ENCODE results near the gene ICAM4. TPM values are rescaled to one million over a fixed set of nuclear protein-coding genes. Genes with fewer than 3 reads are reported as not detected.
A peak's percentile ranks its signal among the peaks of the same experiment; 100 is the strongest.

The ICAM4 gene
- total and polyA plus RNA-seq, 2 of the 13 experiments (the other 11 are each of a cell fraction or from before 2014, with no cell fraction given) = 2.9 to 4.0 TPM

DNA sequence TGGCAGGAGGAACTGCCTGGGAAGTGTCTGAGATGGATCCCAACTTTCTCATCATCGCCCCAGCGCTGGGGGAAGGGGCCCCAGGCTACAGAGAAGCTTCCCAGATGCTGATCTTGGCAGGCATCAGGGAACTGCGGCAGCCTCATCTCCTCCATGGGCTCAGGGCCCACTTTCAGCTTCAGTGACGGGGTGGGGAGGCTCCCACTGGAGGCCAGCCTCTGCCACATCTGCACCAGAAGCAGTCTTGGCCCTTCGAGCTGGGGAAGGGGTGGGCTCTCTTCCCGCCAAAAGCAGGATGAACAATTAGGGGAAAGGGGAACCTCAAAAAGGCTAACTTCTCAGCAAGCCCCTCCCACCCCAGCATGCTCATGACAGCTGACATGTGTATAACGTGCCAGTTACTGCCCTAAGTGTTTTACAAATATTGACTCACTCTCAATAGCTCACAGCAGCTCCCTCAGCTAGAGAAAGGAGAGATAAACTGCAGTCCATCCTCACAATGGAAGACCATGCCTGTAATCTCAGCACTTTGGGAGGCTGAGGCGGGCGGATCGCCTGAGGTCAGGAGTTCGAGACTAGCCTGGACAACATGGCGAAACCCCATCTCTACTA is 48.5 kb upstream of the ICAM4 start (continued):
- TF ChIP-seq, protein P1, sequence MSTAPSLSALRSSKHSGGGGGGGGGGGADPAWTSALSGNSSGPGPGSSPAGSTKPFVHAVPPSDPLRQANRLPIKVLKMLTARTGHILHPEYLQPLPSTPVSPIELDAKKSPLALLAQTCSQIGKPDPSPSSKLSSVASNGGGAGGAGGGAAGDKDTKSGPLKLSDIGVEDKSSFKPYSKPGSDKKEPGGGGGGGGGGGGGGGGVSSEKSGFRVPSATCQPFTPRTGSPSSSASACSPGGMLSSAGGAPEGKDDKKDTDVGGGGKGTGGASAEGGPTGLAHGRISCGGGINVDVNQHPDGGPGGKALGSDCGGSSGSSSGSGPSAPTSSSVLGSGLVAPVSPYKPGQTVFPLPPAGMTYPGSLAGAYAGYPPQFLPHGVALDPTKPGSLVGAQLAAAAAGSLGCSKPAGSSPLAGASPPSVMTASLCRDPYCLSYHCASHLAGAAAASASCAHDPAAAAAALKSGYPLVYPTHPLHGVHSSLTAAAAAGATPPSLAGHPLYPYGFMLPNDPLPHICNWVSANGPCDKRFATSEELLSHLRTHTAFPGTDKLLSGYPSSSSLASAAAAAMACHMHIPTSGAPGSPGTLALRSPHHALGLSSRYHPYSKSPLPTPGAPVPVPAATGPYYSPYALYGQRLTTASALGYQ (CRISPR knock-in tag; IDR thresholded peaks at IDR 0.05) = peak; percentile 85; the same call in 1 of the 2 replicates
- no peak for TF ChIP-seq ZNF563 (CRISPR knock-in tag; IDR thresholded peaks at IDR 0.05)
- TF ChIP-seq, protein P2, sequence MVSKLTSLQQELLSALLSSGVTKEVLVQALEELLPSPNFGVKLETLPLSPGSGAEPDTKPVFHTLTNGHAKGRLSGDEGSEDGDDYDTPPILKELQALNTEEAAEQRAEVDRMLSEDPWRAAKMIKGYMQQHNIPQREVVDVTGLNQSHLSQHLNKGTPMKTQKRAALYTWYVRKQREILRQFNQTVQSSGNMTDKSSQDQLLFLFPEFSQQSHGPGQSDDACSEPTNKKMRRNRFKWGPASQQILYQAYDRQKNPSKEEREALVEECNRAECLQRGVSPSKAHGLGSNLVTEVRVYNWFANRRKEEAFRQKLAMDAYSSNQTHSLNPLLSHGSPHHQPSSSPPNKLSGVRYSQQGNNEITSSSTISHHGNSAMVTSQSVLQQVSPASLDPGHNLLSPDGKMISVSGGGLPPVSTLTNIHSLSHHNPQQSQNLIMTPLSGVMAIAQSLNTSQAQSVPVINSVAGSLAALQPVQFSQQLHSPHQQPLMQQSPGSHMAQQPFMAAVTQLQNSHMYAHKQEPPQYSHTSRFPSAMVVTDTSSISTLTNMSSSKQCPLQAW (CRISPR knock-in tag; IDR thresholded peaks at IDR 0.05) = 0 out of 2 replicates have a peak, but pooled peaks have one; percentile 34
- TF ChIP-seq KDM5A (IDR thresholded peaks at IDR 0.05; ENCODE audit: borderline replicate concordance, low read length) = no peak
- peak; percentile 35; the same call in 1 of the 2 replicates for TF ChIP-seq NR2C2 (CRISPR knock-in tag; IDR thresholded peaks at IDR 0.05; ENCODE audit: borderline replicate concordance)
- no peak for TF ChIP-seq NPAS2 (CRISPR knock-in tag; IDR thresholded peaks at IDR 0.05; ENCODE audit: borderline replicate concordance)
- TF ChIP-seq, protein P3, sequence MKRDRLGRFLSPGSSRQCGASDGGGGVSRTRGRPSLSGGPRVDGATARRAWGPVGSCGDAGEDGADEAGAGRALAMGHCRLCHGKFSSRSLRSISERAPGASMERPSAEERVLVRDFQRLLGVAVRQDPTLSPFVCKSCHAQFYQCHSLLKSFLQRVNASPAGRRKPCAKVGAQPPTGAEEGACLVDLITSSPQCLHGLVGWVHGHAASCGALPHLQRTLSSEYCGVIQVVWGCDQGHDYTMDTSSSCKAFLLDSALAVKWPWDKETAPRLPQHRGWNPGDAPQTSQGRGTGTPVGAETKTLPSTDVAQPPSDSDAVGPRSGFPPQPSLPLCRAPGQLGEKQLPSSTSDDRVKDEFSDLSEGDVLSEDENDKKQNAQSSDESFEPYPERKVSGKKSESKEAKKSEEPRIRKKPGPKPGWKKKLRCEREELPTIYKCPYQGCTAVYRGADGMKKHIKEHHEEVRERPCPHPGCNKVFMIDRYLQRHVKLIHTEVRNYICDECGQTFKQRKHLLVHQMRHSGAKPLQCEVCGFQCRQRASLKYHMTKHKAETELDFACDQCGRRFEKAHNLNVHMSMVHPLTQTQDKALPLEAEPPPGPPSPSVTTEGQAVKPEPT (CRISPR knock-in tag; IDR thresholded peaks at IDR 0.05; ENCODE audit: low read depth) = no peak
- no peak for TF ChIP-seq ZNF562 (CRISPR knock-in tag; IDR thresholded peaks at IDR 0.05; ENCODE audit: borderline replicate concordance)
- TF ChIP-seq CCAR2 (optimal IDR thresholded peaks at IDR 0.05; ENCODE audit: low read depth, low read length) = no peak
- TF ChIP-seq ZNF674 (CRISPR knock-in tag; IDR thresholded peaks at IDR 0.05; ENCODE audit: low read depth) = no peak
- TF ChIP-seq STAT5B (CRISPR knock-in tag; IDR thresholded peaks at IDR 0.05) = no peak
- TF ChIP-seq CEBPG (CRISPR knock-in tag; IDR thresholded peaks at IDR 0.05) = 0 out of 2 replicates have a peak, but pooled peaks have one; percentile 35
- no peak for TF ChIP-seq SMARCC2 (IDR thresholded peaks at IDR 0.05)
- no peak for TF ChIP-seq ZNF879 (CRISPR knock-in tag; IDR thresholded peaks at IDR 0.05)
- TF ChIP-seq KDM5B (CRISPR knock-in tag; IDR thresholded peaks at IDR 0.05; ENCODE audit: borderline replicate concordance) = peak; percentile 37; the same call in 1 of the 2 replicates
- TF ChIP-seq, protein P4, sequence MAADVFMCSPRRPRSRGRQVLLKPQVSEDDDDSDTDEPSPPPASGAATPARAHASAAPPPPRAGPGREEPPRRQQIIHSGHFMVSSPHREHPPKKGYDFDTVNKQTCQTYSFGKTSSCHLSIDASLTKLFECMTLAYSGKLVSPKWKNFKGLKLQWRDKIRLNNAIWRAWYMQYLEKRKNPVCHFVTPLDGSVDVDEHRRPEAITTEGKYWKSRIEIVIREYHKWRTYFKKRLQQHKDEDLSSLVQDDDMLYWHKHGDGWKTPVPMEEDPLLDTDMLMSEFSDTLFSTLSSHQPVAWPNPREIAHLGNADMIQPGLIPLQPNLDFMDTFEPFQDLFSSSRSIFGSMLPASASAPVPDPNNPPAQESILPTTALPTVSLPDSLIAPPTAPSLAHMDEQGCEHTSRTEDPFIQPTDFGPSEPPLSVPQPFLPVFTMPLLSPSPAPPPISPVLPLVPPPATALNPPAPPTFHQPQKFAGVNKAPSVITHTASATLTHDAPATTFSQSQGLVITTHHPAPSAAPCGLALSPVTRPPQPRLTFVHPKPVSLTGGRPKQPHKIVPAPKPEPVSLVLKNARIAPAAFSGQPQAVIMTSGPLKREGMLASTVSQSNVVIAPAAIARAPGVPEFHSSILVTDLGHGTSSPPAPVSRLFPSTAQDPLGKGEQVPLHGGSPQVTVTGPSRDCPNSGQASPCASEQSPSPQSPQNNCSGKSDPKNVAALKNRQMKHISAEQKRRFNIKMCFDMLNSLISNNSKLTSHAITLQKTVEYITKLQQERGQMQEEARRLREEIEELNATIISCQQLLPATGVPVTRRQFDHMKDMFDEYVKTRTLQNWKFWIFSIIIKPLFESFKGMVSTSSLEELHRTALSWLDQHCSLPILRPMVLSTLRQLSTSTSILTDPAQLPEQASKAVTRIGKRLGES (CRISPR knock-in tag; IDR thresholded peaks at IDR 0.05; ENCODE audit: borderline replicate concordance) = no peak
- TF ChIP-seq, protein P5, sequence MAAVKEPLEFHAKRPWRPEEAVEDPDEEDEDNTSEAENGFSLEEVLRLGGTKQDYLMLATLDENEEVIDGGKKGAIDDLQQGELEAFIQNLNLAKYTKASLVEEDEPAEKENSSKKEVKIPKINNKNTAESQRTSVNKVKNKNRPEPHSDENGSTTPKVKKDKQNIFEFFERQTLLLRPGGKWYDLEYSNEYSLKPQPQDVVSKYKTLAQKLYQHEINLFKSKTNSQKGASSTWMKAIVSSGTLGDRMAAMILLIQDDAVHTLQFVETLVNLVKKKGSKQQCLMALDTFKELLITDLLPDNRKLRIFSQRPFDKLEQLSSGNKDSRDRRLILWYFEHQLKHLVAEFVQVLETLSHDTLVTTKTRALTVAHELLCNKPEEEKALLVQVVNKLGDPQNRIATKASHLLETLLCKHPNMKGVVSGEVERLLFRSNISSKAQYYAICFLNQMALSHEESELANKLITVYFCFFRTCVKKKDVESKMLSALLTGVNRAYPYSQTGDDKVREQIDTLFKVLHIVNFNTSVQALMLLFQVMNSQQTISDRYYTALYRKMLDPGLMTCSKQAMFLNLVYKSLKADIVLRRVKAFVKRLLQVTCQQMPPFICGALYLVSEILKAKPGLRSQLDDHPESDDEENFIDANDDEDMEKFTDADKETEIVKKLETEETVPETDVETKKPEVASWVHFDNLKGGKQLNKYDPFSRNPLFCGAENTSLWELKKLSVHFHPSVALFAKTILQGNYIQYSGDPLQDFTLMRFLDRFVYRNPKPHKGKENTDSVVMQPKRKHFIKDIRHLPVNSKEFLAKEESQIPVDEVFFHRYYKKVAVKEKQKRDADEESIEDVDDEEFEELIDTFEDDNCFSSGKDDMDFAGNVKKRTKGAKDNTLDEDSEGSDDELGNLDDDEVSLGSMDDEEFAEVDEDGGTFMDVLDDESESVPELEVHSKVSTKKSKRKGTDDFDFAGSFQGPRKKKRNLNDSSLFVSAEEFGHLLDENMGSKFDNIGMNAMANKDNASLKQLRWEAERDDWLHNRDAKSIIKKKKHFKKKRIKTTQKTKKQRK (IDR thresholded peaks at IDR 0.05; ENCODE audit: low read length) = no peak
